NCI-H187 (cell line): Measurements from ENCODE around the gene PUM2.

ENCODE experiments used
- DNase-seq, 2 experiments: peaks; one replicate each; lab custom pipeline; 2025; lab: John Stamatoyannopoulos, UW

Gene PUM2

GRCh38 chr2:20199633-20200270 is 150.9 kb downstream of the PUM2 start:
- DNase-seq, result no peak

GRCh38 chr2:20198796-20199632 is 151.6 kb downstream of the PUM2 start:
- peak; percentile 55 to 59 for DNase-seq
